ENCODE measurements around the gene EIF6. TPM values are rescaled to one million over a fixed set of nuclear protein-coding genes. Genes with fewer than 3 reads are reported as not detected.

The EIF6 gene
- total RNA-seq, 1 donor from 2014 or later = 58.3 TPM

GRCh38 chr20:35312318-35312717, 27.7 kb upstream of the EIF6 start:
- no peak for DNase-seq

GRCh38 chr20:35311822-35312221, 27.2 kb upstream of the EIF6 start:
- DNase-seq = no peak

- DNase-seq = no peak
Measured at GRCh38 chr20:35311409-35311808, 26.8 kb upstream of the EIF6 start.

GRCh38 chr20:35307666-35308653, 23.4 kb upstream of the EIF6 start:
- DNase-seq = peak; percentile 50

GRCh38 chr20:35306931-35307517, 22.5 kb upstream of the EIF6 start:
- DNase-seq = peak; percentile 54

- peak; percentile 29 for DNase-seq
Measured at GRCh38 chr20:35305682-35306556, 21.3 kb upstream of the EIF6 start.

GRCh38 chr20:35304956-35305355, 20.4 kb upstream of the EIF6 start:
- no peak for DNase-seq

- DNase-seq = peak; percentile 60
Measured at GRCh38 chr20:35303735-35304491, 19.3 kb upstream of the EIF6 start.

- no peak for DNase-seq
Measured at GRCh38 chr20:35303382-35303734, 18.8 kb upstream of the EIF6 start.

GRCh38 chr20:35302421-35303335, 18.1 kb upstream of the EIF6 start:
- DNase-seq = no peak

GRCh38 chr20:35301426-35301825, 16.9 kb upstream of the EIF6 start:
- no peak for DNase-seq

- DNase-seq = no peak
Measured at GRCh38 chr20:35300469-35301262, 16.1 kb upstream of the EIF6 start.

- no peak for DNase-seq
Measured at GRCh38 chr20:35299780-35300179, 15.2 kb upstream of the EIF6 start.

GRCh38 chr20:35298264-35298663, 13.7 kb upstream of the EIF6 start:
- DNase-seq = no peak

- DNase-seq = no peak
Measured at GRCh38 chr20:35297740-35298139, 13.2 kb upstream of the EIF6 start.

GRCh38 chr20:35297155-35297554, 12.6 kb upstream of the EIF6 start:
- DNase-seq = no peak

- no peak for DNase-seq
Measured at GRCh38 chr20:35296101-35296554, 11.6 kb upstream of the EIF6 start.

GRCh38 chr20:35295674-35296073, 11.1 kb upstream of the EIF6 start:
- DNase-seq = no peak

GRCh38 chr20:35295058-35295457, 10.5 kb upstream of the EIF6 start:
- no peak for DNase-seq

GRCh38 chr20:35294293-35294685, 9.7 kb upstream of the EIF6 start:
- no peak for DNase-seq
